H9 (cell line): ENCODE data around the gene ERC2. TPM values are rescaled to one million over a fixed set of nuclear protein-coding genes. Genes with fewer than 3 reads are reported as not detected.

Experiments
- DNase-seq: peaks from one replicate; pipeline ENCODE4 v3.0.0-alpha.2; 2017
- H2AFZ ChIP-seq: one replicate; pipeline ENCODE4 v1.6.1; 2013; ENCODE audit warnings: mild to moderate bottlenecking, low read length, control low read depth, moderate library complexity
- H2AK5ac ChIP-seq: 2 replicates; pipeline ENCODE4 v1.6.1; 2013; ENCODE audit warnings: low read length, control low read depth, mixed read lengths; ENCODE audit not compliant: insufficient read length
- H2BK120ac ChIP-seq: one replicate; pipeline ENCODE4 v1.6.1; 2013; ENCODE audit warnings: low read depth, mild to moderate bottlenecking, low read length, control low read depth, inconsistent platforms; ENCODE audit not compliant: poor library complexity, severe bottlenecking
- H2BK12ac ChIP-seq: 2 replicates; pipeline ENCODE4 v1.6.1; 2013; ENCODE audit warnings: low read length, control low read depth, mixed read lengths, low read depth; ENCODE audit not compliant: insufficient read length
- H2BK15ac ChIP-seq: 2 replicates; pipeline ENCODE4 v1.6.1; 2013; ENCODE audit warnings: low read depth, low read length, control low read depth
- H2BK20ac ChIP-seq: one replicate; pipeline ENCODE4 v1.6.1; 2013; ENCODE audit warnings: low read depth, mild to moderate bottlenecking, low read length, control low read depth, inconsistent platforms; ENCODE audit not compliant: poor library complexity, severe bottlenecking
- H2BK5ac ChIP-seq: 2 replicates; pipeline ENCODE4 v1.6.1; 2013; ENCODE audit warnings: low read length, control low read depth, mixed read lengths; ENCODE audit not compliant: insufficient read length
- H3K14ac ChIP-seq: 2 replicates; pipeline ENCODE4 v1.6.1; 2013; ENCODE audit warnings: low read length, control low read depth; ENCODE audit not compliant: insufficient read depth
- H3K18ac ChIP-seq: 2 replicates; pipeline ENCODE4 v1.6.1; 2013; ENCODE audit warnings: low read depth, mild to moderate bottlenecking, mixed read lengths, low read length, control low read depth; ENCODE audit not compliant: insufficient read length
- H3K23ac ChIP-seq: 2 replicates; pipeline ENCODE4 v1.6.1; 2013; ENCODE audit warnings: low read length, control low read depth, mixed read lengths, low read depth; ENCODE audit not compliant: insufficient read length
- H3K23me2 ChIP-seq: 2 replicates; pipeline ENCODE4 v1.6.1; 2013; ENCODE audit warnings: low read depth, mild to moderate bottlenecking, mixed read lengths, low read length, control low read depth; ENCODE audit not compliant: insufficient read length, poor library complexity, severe bottlenecking
- H3K27ac ChIP-seq: 2 replicates; pipeline ENCODE4 v1.5.1; 2013; ENCODE audit warnings: low read length, control low read depth, mixed read lengths, low read depth; ENCODE audit not compliant: insufficient read length
- H3K27me3 ChIP-seq: 2 replicates; pipeline ENCODE4 v1.6.1; 2013; ENCODE audit warnings: low read length, control low read depth, inconsistent platforms; ENCODE audit not compliant: insufficient read depth
- H3K4ac ChIP-seq: 2 replicates; pipeline ENCODE4 v1.6.1; 2013; ENCODE audit warnings: low read depth, mild to moderate bottlenecking, control low read depth, inconsistent platforms, low read length, moderate library complexity
- H3K4me1 ChIP-seq: 2 replicates; pipeline ENCODE4 v1.6.1; 2013; ENCODE audit warnings: low read length, control low read depth, inconsistent platforms; ENCODE audit not compliant: insufficient read depth
- H3K4me2 ChIP-seq: 2 replicates; pipeline ENCODE4 v1.6.1; 2013; ENCODE audit warnings: low read length, control low read depth, mixed read lengths; ENCODE audit not compliant: insufficient read length, insufficient read depth
- H3K56ac ChIP-seq: 2 replicates; pipeline ENCODE4 v1.6.1; 2013; ENCODE audit warnings: low read depth, mild to moderate bottlenecking, mixed read lengths, low read length, control low read depth; ENCODE audit not compliant: insufficient read length
- H3K79me1 ChIP-seq: 2 replicates; pipeline ENCODE4 v1.6.1; 2013; ENCODE audit warnings: low read depth, mild to moderate bottlenecking, moderate library complexity, low read length, control low read depth, inconsistent platforms; ENCODE audit not compliant: insufficient read depth, poor library complexity, severe bottlenecking
- H3K79me2 ChIP-seq: 2 replicates; pipeline ENCODE4 v1.6.1; 2013; ENCODE audit warnings: low read length, control low read depth, inconsistent platforms; ENCODE audit not compliant: insufficient read depth
- H3K9ac ChIP-seq: 2 replicates; pipeline ENCODE4 v1.6.1; 2013; ENCODE audit warnings: low read length, control low read depth, mixed read lengths; ENCODE audit not compliant: insufficient read length; ENCODE audit errors: extremely low read depth
- H3K9me3 ChIP-seq: one replicate; pipeline ENCODE4 v1.6.1; 2013; ENCODE audit warnings: low read depth, low read length, inconsistent platforms; ENCODE audit not compliant: control insufficient read depth
- H3T11ph ChIP-seq: one replicate; pipeline ENCODE4 v1.6.1; 2013; ENCODE audit warnings: mild to moderate bottlenecking, low read length, control low read depth, inconsistent platforms
- H4K20me1 ChIP-seq: one replicate; pipeline ENCODE4 v1.6.1; 2013; ENCODE audit not compliant: control insufficient read depth, insufficient read length, insufficient read depth
- H4K5ac ChIP-seq: 2 replicates; pipeline ENCODE4 v1.6.1; 2013; ENCODE audit warnings: low read depth, mild to moderate bottlenecking, mixed read lengths, low read length, control low read depth; ENCODE audit not compliant: insufficient read length
- H4K8ac ChIP-seq: replicated peaks from 2 replicates; pipeline ENCODE4 v1.6.1; 2013; ENCODE audit warnings: low read length, control low read depth, mixed read lengths, low read depth; ENCODE audit not compliant: insufficient read length
- H4K91ac ChIP-seq: 2 replicates; pipeline ENCODE4 v1.6.1; 2013; ENCODE audit warnings: low read depth, mild to moderate bottlenecking, moderate library complexity, mixed read lengths, low read length, control low read depth; ENCODE audit not compliant: insufficient read length
- H3K27ac Mint-ChIP-seq, 3 experiments: 2 replicates in 2 of 3; 3 replicates in 1 of 3; pipeline ENCODE4 v1.8.0; 2020 to 2021; ENCODE audit warnings: mixed read lengths in 3 of 3, mild to moderate bottlenecking in 1 of 3, moderate library complexity in 1 of 3
- H3K27me3 Mint-ChIP-seq: 2 replicates; pipeline ENCODE4 v1.8.0; 2021; ENCODE audit warnings: low read depth, mild to moderate bottlenecking, moderate library complexity, mixed read lengths
- H3K36me3 Mint-ChIP-seq, 3 experiments: 2 replicates in 2 of 3; 3 replicates in 1 of 3; pipeline ENCODE4 v1.8.0; 2020 to 2021; ENCODE audit warnings: low read depth in 3 of 3, mixed read lengths in 3 of 3; ENCODE audit not compliant: insufficient read depth in 1 of 3
- H3K4me1 Mint-ChIP-seq, 2 experiments: 2 replicates each; pipeline ENCODE4 v1.8.0; 2020; ENCODE audit warnings: mixed read lengths in 2 of 2
- H3K4me3 Mint-ChIP-seq, 2 experiments: 2 replicates in 1 of 2; 3 replicates in 1 of 2; pipeline ENCODE4 v1.8.0; 2020 to 2021; ENCODE audit warnings: mild to moderate bottlenecking in 2 of 2, mixed read lengths in 2 of 2, moderate library complexity in 1 of 2
- H3K9me3 Mint-ChIP-seq, 2 experiments: 2 replicates in 1 of 2; 3 replicates in 1 of 2; pipeline ENCODE4 v1.8.0; 2020; ENCODE audit warnings: mild to moderate bottlenecking in 2 of 2, mixed read lengths in 2 of 2, moderate library complexity in 1 of 2
- WGBS: extraction: QIAGEN DNeasy Blood & Tissue Kit; methylation state at CpG from one replicate; pipeline ENCODE4 v1.1.7; 2013; ENCODE audit warnings: missing lambda C conversion rate, low lambda C conversion rate, mixed read lengths; ENCODE audit not compliant: insufficient read length; ENCODE audit errors: extremely low coverage; 5-methylcytosine and 5-hydroxymethylcytosine counted together
- total RNA-seq: library from RNA; stranded (reverse); gene quantifications from 2 replicates; pipeline ENCODE4 v1.2.1, GENCODE V29; 2021
- TF ChIP-seq, protein P1 (sequence below): fragments of 200-600 bp; sonication (generic); conservative IDR thresholded peaks from 3 replicates; pipeline ENCODE4 v1.8.0; 2021; ENCODE audit warnings: antibody characterized with exemption, mild to moderate bottlenecking

ERC2 gene
- total RNA-seq, 1 experiment from 2014 or later, result 15.4 TPM

DNA sequence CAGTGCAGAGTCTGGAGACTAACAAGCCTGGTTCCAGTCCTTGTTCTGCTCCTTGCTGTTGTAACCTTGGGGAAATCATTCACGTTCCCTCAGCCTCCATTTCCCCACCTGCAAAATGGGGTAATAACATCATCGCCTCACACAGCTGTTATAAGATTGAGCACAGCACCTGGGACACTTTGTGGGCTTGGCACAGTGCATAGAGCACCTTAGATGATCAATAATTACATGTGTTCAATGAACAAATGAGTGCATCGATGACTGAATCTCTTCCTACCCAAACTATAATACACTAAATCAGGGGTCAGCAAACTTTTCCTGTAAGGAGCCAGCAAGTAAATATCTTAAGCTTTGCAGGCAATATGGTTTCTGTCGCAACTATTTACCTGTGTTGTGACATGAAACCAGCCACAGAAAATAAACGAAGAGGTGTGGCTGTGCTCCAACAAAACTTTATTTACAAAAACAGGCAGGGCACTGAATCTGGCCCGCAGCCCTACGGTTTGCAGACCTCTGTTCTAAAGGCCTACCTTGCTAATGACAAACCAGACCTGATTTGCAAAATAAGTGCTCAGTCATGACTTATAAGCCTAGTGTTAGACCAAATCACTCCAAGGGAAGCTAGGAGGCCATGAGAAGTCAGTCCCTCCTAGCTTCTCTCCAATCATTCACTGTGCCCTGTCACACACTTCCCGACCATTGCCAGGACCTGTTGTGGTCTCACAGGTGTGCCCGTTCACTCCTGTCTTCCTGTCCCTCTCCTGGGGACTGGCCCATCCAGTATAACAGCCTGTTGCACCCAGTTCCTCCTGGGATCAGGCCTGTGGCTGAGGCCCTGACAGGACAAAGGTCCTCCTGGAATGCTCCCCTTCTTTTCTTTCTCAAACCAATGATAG lies 831.7 kb downstream of the ERC2 start:
- no peaks in the 10 kb centered on the region; a peak in 1 of 5 replicates for H3K9me3 Mint-ChIP-seq
- no peaks in the 10 kb centered on the region for H4K20me1 ChIP-seq
- no peaks in the 10 kb centered on the region for H3K27me3 ChIP-seq
- no peak overlapping the region for H3K27ac ChIP-seq
- H2BK120ac ChIP-seq, result no peak overlapping the region
- H2AFZ ChIP-seq, result no peak overlapping the region
- H2AK5ac ChIP-seq, result no peak overlapping the region
- no peaks in the 10 kb centered on the region for H3K23me2 ChIP-seq
- TF ChIP-seq, protein P1, sequence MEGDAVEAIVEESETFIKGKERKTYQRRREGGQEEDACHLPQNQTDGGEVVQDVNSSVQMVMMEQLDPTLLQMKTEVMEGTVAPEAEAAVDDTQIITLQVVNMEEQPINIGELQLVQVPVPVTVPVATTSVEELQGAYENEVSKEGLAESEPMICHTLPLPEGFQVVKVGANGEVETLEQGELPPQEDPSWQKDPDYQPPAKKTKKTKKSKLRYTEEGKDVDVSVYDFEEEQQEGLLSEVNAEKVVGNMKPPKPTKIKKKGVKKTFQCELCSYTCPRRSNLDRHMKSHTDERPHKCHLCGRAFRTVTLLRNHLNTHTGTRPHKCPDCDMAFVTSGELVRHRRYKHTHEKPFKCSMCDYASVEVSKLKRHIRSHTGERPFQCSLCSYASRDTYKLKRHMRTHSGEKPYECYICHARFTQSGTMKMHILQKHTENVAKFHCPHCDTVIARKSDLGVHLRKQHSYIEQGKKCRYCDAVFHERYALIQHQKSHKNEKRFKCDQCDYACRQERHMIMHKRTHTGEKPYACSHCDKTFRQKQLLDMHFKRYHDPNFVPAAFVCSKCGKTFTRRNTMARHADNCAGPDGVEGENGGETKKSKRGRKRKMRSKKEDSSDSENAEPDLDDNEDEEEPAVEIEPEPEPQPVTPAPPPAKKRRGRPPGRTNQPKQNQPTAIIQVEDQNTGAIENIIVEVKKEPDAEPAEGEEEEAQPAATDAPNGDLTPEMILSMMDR, result no peak
- no peak overlapping the region for H3K9ac ChIP-seq
- H2BK12ac ChIP-seq, result no peak overlapping the region
- H3K27ac Mint-ChIP-seq, result no peak overlapping the region; a peak in 2 of 7 replicates
- peaks cover 15% of the 10 kb centered on the region; the same call in 1 of the 2 replicates for H3K4me1 ChIP-seq
- no peak overlapping the region for H3K18ac ChIP-seq
- H3K4me3 Mint-ChIP-seq, result no peak overlapping the region
- no peak overlapping the region for H3K23ac ChIP-seq
- no peak overlapping the region for H3K14ac ChIP-seq
- H3K4me1 Mint-ChIP-seq, result peaks cover 24 to 27% of the 10 kb centered on the region in 2 experiments
- no peak overlapping the region for H2BK15ac ChIP-seq
- no peak for DNase-seq
- H2BK20ac ChIP-seq, result no peak overlapping the region
- no peak overlapping the region for H3K4ac ChIP-seq
- no peak overlapping the region for H3K4me2 ChIP-seq
- no peaks in the 10 kb centered on the region for H3K79me1 ChIP-seq
- H3T11ph ChIP-seq, result no peak overlapping the region
- no peak overlapping the region for H2BK5ac ChIP-seq
- no peak overlapping the region for H3K56ac ChIP-seq
- no CpG with 5 or more reads among the region's 9 CpGs for WGBS
- H4K5ac ChIP-seq, result no peak overlapping the region
- H3K27me3 Mint-ChIP-seq, result no peaks in the 10 kb centered on the region; the same call in 1 of the 2 replicates
- H3K36me3 Mint-ChIP-seq, result no peaks in the 10 kb centered on the region
- H4K91ac ChIP-seq, result no peak overlapping the region
- H3K9me3 ChIP-seq, result no peaks in the 10 kb centered on the region
- no peak overlapping the region for H4K8ac ChIP-seq
- no peaks in the 10 kb centered on the region for H3K79me2 ChIP-seq
